ENCODE results near the gene SIK2. TPM values are rescaled to one million over a fixed set of nuclear protein-coding genes. Genes with fewer than 3 reads are reported as not detected.

SIK2 gene
- total RNA-seq, 1 experiment from 2014 or later = 13.0 TPM

GRCh38 chr11:111566324-111566723 lies 35.9 kb upstream of the SIK2 start (continued):
- no peak for TF ChIP-seq REST (IDR thresholded peaks at IDR 0.05; ENCODE audit: low read depth)
- no peak for TF ChIP-seq MAX (IDR thresholded peaks at IDR 0.05)
- no peak for TF ChIP-seq POLR2A (IDR thresholded peaks at IDR 0.05; ENCODE audit: borderline replicate concordance, extremely low read depth, insufficient read depth, insufficient read length)
- TF ChIP-seq ZBTB33 (IDR thresholded peaks at IDR 0.05; ENCODE audit: extremely low read depth, insufficient replicate concordance, low read length) = no peak
- TF ChIP-seq EZH2phosphoT487 (IDR thresholded peaks at IDR 0.05; ENCODE audit: borderline replicate concordance) = no peak
- no peak for TF ChIP-seq ATF3 (IDR thresholded peaks at IDR 0.05)
- TF ChIP-seq RAD21 (IDR thresholded peaks at IDR 0.05; ENCODE audit: low read depth) = no peak
- no peak for TF ChIP-seq SP1 (IDR thresholded peaks at IDR 0.05; ENCODE audit: low read depth)
- TF ChIP-seq CBX3 (IDR thresholded peaks at IDR 0.05; ENCODE audit: low read depth) = no peak
- no peak for TF ChIP-seq POLR2AphosphoS5 (IDR thresholded peaks at IDR 0.05; ENCODE audit: low read depth, low read length)
- no peak for TF ChIP-seq ZNF274 (IDR thresholded peaks at IDR 0.05; ENCODE audit: low read depth, low read length)

All from HCT116 (cell line).